Activated T-cell treated with anti-CD3 and anti-CD28 coated beads for 48 hours (primary cell): ENCODE measurements around the gene PDZD7.
A peak's percentile ranks its signal among the peaks of the same experiment; 100 is the strongest.
"Not testable (repeated sequence)": the region's sequence is repeated elsewhere in the genome, so short reads cannot be mapped to it uniquely, and the experiment has no call there.

Experiments
- DNase-seq: peaks from one replicate; pipeline ENCODE4 v3.0.0-alpha.2; 2020; ENCODE audit warnings: low read depth

Gene PDZD7

GRCh38 chr10:100982916-100983830, 47.8 kb downstream of the PDZD7 start:
- DNase-seq, result no peak

DNA sequence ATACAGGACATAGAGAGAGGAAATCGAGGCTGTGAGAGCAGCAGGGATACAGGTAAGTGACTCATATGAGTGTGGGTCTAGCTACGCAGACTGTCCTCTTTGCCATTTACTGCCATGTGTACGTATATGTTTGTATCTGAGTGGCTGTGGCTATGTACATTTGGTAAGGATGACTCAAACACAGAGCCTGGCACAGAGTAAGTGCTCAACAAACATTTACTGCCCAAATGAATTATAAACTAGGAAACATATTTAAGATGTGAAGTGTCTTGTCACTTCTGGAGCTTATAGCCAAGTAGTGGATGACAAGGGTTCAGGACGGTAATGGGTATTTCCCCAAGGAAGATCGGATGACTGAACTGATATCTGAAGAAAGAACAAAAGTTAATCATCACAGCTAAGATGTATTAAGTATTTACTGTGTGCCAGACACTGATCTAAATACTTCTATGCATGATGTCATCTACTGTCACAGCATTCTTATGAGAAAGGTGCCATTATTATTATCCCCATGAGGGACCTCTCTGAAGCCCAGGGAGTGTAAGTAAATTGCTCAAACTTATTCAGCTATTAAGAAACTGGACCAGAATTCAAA, 49.7 kb downstream of the PDZD7 start:
- DNase-seq, result no peak

DNA sequence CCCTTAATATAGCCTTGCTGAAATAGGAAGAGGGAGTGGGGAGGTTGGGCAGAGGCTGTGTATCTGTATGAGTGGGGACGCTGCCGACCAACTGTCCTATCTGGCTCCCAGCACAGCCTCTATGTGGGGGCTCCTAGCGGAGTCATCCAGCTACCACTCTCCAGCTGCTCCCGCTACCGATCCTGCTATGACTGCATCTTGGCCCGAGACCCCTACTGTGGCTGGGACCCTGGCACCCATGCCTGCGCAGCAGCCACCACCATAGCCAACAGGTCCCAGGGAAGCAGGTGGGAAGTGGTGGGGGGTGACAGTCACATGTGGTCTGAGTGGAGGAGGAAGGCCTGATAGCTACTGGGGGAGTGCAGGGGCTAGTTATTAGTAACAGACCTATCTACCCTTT, 50.2 kb downstream of the PDZD7 start:
- no peak for DNase-seq

- no peak for DNase-seq
Observed at GRCh38 chr10:100980311-100980710, 50.6 kb downstream of the PDZD7 start.

- DNase-seq, result no peak
Observed at GRCh38 chr10:100979791-100980272, 51.1 kb downstream of the PDZD7 start.

- DNase-seq, result no peak
Observed at GRCh38 chr10:100978901-100979195, 52.1 kb downstream of the PDZD7 start.

DNA sequence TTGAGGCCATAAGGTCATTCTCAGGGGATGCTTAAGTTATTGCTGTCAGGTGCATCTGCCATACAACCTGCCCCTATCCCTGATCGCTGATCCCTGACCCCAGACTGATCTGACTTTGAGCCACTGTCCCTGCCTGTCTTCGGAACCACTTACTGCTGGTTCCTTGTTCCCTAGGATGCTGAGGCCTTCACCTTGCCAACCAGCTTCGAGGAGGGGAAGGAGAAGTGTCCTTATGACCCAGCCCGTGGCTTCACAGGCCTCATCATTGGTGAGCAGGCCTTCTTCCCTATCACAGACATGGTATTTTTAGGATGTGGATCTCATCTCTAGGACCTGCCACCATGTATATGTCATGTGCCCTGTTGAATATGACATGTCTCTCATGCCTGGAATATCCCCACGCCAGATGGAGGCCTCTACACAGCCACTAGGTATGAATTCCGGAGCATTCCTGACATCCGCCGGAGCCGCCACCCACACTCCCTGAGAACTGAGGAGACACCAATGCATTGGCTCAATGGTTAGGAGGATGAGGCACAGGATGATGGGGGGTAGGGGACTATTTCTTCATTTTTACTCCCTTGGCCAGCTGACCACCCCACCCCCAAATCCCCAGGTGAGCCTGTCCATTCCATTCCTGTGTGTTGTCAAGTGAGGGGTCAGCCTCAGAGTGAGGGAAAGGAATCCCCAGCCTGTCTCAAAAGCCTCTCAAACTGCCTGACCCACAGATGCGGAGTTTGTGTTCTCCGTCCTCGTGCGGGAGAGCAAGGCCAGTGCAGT, 52.6 kb downstream of the PDZD7 start:
- DNase-seq, result no peak

DNA sequence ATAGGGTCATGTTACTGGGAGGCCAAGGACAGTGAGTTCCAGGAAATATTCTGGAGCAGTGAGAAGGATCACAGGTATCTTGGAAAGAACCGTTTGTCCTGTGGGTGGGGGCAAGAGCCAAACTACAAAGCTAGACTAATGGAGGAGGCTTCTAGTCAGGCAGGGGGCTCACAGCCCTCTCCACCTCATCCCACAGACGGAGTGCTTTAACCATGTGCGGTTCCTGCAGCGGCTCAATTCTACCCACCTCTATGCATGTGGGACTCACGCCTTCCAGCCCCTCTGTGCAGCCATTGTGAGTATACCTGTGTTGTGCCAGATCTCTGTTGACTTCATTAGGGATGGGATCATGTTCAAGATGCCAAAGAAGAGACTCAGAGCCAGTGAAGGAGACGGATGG, 53.5 kb downstream of the PDZD7 start:
- no peak for DNase-seq

DNA sequence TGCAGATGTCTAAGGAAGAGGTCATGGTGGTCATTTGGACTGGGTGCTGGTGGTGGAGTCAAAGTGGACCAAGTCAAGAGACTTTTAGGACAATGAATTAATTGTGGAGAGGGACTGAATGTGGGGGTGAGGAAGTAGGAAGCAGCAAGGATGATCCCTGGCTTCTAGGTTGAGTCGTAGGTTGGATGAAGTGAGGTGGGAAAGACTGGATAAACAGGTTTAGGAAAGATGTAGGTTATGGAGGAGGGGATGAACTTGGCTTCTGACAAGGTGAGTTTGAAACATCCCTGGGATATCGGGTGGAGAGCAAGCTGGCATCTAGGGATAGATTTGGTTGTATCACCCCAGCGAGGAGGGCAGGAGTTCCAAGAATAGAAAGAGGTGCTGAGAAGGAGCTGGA, 54.0 kb downstream of the PDZD7 start:
- DNase-seq, result no peak

- DNase-seq, result not testable (repeated sequence)
Observed at GRCh38 chr10:100975397-100975796, 55.5 kb downstream of the PDZD7 start.

- no peak for DNase-seq
Observed at GRCh38 chr10:100972904-100973535, 57.9 kb downstream of the PDZD7 start.

DNA sequence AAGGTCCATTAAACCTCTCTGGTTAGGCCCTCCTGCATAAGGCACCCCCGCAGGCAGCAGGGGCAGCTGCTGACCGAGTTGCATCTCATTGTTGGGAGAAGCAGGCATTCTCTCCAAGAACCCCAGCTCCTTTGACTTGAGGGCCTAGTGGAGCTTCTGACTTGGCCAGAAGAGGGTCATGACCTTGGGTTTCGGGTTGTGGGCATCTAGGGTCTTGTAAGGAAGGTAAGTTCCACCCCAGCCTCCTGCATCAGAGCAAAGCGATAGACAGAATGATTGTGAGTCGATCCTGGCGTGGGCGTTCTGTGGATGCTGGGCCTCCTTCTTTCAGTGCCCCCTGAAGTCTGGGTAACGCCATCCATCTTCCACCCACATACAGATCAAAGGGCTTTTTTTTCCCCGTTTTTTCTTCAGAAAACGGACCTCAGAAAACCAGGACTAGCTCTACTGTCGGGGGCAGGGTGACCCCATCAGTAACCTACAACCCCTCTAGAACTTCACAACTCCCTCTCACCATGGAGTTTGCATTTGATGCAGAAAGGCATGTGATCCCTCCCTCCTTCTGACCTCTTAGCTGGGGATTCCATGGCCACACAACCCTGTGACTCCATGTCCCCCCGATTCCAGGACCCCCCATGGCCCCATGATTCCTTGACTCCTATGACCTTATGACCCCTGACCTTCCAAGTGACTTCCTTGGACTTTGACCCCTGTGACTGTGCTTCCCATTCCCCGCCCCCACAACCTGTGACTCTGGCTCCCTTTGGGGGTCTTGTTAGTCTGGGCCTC, 58.6 kb downstream of the PDZD7 start:
- DNase-seq, result no peak

DNA sequence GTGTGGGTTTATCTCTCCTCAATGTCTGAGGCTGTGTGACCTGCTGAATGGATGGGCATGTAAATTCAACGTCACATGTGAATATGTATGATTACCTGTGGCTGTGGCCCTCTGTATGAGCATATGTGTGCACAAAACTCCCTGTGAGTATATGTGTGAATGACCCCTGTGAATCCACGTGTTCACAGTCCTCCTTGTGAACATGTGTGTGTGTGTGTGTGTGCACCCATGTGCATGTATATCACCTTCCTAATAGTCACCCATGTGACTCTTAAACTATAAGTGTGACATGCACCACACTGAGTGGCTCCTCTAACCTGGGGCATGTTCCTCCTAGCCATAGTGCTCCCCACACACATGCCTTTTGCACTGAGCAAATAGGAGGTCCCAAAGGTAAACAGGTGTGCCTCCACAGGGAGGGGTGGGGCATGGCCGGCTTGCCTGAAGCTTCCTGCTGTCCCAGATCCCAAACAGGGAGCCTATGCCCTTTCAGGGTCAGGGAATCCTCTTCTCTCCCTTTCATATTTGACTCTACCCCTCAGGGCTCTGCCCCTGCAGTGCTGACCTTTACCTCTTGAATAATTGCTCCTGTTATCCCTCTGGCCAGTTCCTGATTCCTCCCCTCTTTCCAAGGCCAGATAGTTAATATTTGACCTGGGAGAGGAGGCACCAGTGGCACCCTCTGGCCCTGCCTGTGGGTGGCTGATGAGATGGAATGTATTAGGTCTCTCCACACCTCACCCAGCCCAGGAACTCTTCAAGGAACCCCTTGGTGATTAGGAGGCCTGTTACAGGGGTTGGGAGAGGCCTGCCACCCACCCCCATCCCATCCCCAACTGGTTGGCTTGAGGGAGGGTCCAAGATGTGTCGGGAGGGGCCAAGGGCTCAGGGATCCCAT, 59.8 kb downstream of the PDZD7 start:
- DNase-seq, result no peak

- no peak for DNase-seq
Observed at GRCh38 chr10:100970076-100970913, 60.6 kb downstream of the PDZD7 start.

GRCh38 chr10:100969187-100970075, 61.5 kb downstream of the PDZD7 start, which contains the start of gene SEMA4G:
TSS of gene SEMA4G (plus strand) at chr10:100969504. CDS start at chr10:100972913, 3,409 bp downstream.
- DNase-seq, result peak; percentile 37

- no peak for DNase-seq
Observed at GRCh38 chr10:100968863-100969186, 62.1 kb downstream of the PDZD7 start.

DNA sequence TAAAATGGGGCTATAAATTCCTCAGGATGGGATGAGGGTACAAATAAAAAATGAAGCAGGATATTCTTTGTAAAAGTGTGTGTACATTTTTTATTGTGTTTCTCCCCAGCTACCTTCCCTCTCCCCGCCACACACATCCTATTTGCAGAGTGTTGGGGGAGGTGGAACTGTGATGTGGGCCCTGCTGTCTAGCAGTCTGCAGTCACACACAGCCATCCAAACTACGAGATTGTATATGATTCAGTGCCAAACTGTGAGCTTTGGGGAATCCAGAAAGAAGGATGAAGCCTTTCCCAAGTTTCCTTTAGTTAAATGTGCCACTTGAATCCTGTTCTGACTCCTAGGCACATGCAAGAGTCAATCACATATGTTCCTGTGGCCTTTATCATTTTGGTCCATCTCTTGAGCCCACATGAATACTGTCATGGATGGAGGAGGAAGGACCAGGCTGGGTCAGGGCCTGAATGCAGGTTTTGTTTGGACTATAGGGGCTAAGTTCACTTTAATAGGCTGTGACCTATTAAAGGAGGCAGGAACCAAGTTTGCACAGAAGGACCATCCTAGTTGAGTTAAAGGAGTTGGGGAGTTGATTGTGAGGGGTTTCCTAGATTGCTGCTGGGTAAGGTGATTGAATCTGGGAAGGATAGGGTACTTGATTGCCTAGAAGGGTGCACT, 62.7 kb downstream of the PDZD7 start:
- no peak for DNase-seq

DNA sequence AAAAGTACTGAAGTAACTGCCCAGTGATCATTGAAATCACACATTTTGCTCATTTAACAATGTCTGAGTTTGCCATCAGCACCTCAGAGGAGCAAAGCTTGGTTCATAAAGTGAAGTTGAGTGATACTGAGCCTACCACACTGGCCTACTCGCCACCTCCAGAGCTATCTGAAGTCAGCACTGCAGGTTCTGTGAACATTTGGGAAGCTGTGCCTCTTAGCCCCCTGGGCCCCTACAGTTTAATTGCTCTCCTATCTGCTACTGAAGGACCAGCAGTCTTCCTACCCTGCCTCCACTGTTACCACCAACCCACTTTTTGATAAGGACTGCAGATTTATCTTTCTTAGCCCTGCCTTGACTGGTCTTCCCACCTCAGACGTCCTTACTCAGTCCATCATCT, 63.6 kb downstream of the PDZD7 start:
- DNase-seq, result no peak
